G401 (cell line): ENCODE measurements around the gene POLR1G. TPM values are rescaled to one million over a fixed set of nuclear protein-coding genes. Genes with fewer than 3 reads are reported as not detected.

ENCODE experiments used
- DNase-seq: peaks from one replicate; pipeline ENCODE4 v3.0.0-alpha.2; 2015; ENCODE audit warnings: low spot score
- in situ Hi-C: cut with HindIII; loops from 2 replicates; pipeline ENCODE4 v1.10.0; 2016; ENCODE audit warnings: low sequenced_read_pairs, mixed read lengths
- total RNA-seq: library from RNA; depleted of rRNA; stranded (reverse); fragments of >200 nt; shearing (Covaris generic); gene quantifications from 2 replicates; pipeline ENCODE4 v1.2.3, GENCODE V29; 2014; rRNA removed

The POLR1G gene
- 28.4 and 32.3 TPM in 2 replicates for total RNA-seq

GRCh38 chr19:45406226-45407090 lies at the start of gene POLR1G:
Gene POLR1G (plus strand): TSS chr19:45406644. CDS start chr19:45406697, 53 bp downstream.
- DNase-seq: peak; percentile 95
- in situ Hi-C loops: no loop called here

GRCh38 chr19:45356760-45357444 lies 49.5 kb upstream of the POLR1G start:
- in situ Hi-C loops: no loop called here
- DNase-seq: no peak

GRCh38 chr19:45357445-45357783 lies 49.0 kb upstream of the POLR1G start:
- in situ Hi-C loops: no loop called here
- DNase-seq: no peak

DNA sequence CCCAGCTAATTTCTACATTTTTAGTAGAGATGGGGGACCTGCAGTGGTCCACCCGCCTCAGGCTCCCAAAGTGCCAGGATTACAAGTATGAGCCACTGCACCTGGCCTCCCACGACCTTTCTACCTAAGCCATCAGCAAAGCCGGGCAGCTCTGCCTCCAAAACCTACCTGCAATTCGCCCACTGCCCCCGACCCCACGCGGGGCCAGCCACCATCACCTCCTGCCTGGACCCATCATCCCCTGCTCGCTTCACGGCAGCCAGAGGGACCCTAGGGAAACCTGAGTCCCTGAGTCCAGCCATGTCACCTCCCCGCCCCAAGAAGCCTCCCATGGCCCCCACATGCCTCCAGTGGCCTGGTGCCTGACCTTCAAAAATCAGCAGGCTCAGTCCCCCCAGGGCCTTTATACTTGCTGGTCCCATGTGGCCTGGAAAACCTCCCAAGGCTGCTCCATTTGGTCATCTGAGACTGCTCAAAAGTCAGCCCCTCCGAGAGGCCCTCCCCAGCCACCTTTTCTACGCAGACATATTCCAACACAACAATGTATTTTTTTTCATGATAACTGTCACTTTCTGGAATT lies 48.1 kb upstream of the POLR1G start:
- in situ Hi-C loops: no loop called here
- DNase-seq: no peak

DNA sequence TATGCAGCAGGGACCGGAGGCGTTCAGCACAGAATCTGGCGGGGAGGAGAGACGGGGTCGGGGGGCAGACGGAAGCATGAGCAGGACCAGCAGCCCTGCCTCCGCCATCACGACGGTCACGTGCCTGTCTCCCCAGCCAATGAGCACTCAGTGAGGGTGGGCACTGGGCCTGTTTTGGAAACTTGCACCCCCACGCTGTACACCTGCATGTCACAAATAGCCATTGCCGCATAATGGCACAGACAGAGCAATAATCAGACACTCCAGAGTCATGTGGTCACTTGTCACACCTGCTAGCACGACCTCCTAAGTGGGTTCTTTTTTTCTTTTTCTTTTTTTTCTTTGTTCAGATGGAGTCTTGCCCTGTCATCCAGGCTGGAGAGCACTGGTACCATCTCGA lies 44.8 kb upstream of the POLR1G start:
- DNase-seq: no peak
- in situ Hi-C loops: no loop called here

DNA sequence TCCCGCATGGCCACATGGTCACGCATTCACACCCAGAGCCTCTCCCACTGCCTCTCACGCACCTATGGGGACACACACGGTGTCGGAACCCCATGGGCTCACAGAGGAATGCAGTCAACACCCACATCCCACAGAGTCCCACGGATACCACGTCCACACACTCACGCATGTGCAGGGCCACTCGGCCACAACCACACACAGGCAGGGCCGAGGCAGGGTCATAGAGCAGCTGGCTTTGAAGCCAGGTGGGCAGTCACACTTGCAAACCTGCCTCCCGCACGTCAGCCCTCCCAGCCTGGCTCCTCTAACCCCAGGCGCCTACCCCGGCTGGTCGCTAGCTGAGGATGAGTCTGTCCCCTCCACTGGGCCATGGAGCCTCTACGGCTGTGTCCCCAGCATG lies 44.2 kb upstream of the POLR1G start:
- no peak for DNase-seq
- in situ Hi-C loops: no loop called here

DNA sequence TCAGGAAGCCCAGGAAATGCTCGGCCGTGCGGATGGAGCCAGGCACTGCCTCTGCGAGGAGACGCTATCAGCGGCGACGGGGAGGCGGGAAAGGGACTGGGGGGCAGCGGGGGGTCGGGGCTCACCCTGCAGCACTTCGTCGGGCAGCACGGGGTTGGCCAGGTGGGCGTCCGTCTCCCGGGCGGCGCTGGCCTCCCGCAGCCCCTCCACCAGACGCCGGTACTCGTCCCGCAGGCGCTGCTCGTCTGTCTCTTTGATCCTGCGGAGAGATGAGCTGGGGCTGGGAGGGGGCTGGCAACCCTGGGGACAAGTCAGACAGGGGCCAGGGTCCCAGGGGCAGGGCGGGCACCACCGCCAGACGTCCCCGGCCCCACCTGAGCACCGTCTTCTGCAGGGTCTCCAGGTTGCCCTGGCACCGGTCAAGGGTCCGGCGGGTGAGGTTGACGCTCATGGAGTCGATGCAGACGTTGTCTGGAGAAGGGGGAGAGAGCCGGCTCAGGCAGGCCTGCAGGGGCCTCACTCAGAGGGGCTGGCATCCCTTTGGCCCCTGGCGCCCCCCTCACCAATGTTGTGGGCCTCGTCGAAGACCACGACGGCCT lies 42.5 kb upstream of the POLR1G start:
- in situ Hi-C loops: no loop called here
- no peak for DNase-seq

DNA sequence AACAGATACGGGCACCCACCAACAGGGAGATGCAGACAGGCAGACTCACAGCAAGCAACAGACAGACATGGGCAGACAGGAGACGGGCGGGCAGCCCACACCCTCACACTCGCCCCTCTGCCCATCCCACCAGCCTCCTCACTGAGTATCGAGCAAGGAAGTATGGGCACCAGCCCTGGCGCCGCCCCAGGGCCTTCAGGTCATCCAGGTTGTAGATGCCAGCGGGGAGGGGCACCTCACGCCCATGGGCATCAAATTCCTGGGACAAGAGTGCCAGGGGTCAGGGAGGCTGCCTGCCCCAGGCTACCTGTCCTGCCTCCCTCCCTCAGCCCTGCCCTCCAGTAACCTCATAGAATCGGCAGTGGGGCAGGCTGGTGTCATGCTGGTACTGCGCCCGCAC lies 41.7 kb upstream of the POLR1G start:
- in situ Hi-C loops: no loop called here
- no peak for DNase-seq

- no peak for DNase-seq
- in situ Hi-C loops: no loop called here
These were observed 38.3 kb upstream of the POLR1G start for GRCh38 chr19:45368127-45368526.

GRCh38 chr19:45368737-45369340 lies 37.6 kb upstream of the POLR1G start:
- no peak for DNase-seq
- in situ Hi-C loops: no loop called here

DNA sequence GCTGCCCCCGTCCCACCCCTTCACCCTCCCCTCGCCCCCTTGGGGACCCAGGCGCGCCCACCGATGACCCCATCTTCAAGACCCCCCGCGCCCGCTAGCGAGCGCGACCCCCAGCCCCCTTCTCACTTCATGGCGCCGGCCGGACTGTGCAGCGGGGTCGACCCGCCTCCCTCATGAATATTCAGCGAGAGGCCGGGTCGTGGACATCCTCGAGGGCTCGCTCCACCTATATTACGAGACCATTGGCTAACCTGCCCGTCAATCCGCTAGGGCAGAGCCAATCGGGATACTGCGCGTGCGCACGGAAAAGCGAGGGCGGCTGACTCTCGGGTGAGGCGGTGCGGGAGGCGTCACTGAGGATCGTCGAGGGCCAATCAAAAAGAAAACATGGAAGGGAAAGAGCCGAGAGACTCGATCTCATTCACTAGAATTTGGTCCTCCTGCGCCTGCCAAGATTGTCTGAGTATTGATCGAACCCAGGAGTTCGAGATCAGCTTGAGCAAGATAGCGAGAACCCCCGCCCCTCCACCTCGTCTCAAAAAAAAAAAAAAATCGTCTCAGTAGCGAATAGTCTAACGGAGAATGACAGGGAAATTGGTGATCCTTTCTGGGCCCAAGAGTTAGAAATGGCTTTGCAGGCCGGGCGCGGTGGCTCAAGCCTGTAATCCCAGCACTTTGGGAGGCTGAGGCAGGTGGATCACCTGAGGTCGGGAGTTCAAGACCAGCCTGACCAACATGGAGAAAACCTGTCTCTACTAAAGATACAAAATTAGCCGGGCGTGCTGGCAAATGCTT lies 35.8 kb upstream of the POLR1G start, which contains the start of gene ERCC2:
Gene ERCC2, minus strand, starts transcription at position 164 of the 795 bp plus-strand sequence. Its CDS starts 33 bp downstream, at position 131.
- in situ Hi-C loops: no loop called here
- DNase-seq: peak; percentile 98

DNA sequence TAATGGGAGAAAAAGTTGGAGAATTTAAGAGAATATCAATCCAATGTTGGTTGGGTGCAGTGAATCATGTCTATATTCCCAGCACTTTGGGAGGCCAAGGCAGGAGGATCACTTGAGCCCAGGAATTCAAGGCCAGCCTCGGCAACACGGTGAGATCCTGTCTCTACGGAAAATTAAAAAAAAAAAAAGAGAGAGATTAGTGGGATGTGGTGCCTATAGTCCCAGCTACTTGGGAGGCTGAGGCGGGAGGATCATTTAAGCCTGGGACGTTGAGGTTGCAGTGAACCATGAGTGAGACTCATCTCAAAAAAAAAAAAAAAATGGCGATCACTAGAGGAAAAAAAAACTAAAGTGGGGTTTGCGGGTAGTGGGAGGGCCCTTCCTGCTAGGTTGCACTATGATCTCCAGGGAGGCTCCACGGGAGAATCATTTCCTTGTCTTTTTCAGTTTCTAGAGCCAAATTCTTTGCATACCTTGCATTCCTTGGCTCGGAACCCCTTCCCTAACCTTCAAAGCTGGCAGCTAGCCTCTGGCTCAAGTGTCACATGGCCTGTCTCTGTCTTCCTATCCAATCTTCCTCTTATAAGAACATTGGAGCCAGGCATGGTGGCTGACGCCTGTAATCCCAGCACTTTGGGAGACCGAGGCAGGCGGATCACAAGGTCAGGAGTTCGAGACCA lies 30.3 kb upstream of the POLR1G start:
- DNase-seq: no peak
- in situ Hi-C loops: no loop called here

DNA sequence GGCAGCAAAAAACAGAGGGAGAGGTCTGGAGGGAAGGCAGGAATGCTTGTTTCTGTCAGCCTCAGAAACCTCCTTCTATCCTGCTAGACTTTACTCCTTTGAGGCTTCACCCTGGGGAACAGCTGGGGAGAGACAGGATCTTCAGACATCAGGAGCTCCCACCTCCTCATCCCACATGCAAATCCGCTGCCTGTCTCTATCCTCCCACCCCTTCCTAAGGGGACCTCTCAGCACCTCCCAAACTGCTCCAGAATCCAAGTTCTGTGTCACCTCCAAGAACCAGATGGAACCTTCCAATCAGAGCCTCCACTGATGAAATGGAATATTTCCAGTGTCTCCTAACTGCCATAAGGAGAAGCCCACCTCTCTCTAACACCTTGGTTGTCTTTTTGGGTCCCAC lies 26.3 kb upstream of the POLR1G start:
- no peak for DNase-seq
- in situ Hi-C loops: no loop called here

DNA sequence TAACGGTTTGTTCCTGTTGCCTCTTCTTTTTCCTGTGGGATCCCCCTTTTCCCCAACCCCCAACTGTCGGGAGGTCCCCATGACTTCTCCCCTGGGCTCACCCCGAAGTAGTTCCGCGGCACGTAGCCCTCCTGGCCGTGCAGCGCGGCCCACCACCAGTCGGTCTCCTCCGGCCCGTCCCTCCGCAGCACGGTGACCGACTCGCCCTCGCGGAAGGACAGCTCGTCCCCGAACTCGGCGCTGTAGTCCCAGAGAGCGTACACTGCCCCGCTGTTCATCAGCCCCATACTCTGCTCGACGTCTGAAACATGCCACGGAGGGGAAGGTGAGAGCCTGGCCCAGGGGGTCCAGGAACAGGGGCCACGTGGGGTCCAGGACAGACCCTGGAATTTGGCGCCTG lies 24.0 kb upstream of the POLR1G start:
- DNase-seq: no peak
- in situ Hi-C loops: no loop called here

DNA sequence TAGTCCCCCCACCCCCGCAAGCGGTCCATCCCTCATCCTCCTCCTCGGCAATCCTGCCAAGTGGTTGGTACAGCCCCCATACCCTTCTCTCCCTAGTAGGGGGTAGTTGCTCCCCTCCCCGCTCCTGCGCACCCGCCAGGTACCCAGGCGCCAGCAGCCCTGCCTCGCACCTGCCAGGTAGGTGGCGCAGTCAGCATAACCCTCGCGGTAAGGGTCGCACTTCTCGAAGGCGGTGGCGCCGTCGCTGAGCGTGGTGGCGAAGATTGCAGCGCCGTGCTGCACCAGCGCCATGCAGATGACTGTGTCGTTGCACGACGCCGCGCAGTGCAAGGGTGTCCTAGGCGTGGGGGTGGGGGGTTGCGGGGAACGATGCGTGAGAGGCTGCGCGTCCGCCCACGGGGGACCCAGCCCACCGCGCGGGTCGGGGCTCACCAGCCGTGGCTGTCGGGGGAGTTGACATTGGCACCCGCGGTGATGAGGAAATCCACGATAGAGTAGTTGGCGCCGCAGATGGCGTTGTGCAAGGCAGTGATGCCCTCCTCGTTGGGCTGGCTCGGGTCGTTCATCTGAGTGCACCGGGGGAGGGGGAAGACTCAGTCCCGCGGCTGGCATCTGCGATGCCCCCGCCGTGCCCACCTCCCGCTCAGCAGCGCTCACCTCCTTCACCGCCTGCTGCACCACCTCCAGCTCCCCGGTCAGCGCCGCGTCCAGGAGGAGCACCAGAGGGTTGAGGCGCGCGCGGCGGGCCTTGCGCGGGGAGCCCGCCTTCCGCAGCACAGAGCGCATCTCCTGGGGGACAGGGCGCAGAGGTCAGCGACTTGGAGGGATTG lies 20.8 kb upstream of the POLR1G start:
- in situ Hi-C loops: no loop called here
- DNase-seq: no peak

GRCh38 chr19:45391346-45391745 lies 15.1 kb upstream of the POLR1G start:
- in situ Hi-C loops: no loop called here
- DNase-seq: no peak

DNA sequence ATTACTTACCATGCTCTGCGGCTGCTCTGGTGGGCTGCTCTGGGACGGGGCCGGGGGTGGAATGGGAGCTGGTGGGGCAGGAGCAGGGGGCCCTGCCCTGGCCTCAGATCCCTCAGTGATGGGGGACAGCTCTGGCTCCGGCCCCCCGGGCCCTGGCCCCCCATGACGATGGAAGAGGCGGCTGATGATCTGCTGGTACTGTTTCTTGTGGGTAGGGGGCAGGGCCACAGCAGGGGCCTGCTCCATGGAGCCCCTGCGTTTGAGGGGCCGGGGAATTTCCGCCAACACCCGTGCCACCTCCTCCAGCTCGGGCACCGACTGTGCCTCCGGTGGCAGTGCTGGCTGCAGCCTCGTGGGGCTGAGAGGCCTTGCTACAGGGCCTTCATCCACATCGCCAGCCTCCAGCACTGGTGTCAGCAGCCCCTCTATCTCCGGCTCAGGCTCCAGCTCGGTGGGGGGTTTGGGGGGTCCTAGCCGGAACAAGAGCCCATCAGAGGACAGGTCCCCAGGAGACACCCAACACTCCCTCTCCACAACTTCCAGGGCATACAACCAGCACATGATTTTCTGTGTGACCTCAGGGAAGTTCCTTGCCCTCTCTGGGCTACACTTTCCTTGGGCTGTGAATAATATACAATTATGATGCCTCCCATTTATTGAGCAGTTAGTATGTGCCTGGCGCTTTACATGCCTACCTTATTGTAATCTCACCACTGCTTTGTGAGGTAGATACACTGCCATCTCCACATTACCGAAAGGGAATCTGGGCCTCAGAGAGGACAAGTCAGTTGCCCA lies 14.4 kb upstream of the POLR1G start:
- in situ Hi-C loops: no loop called here
- no peak for DNase-seq
